Esophagus squamous epithelium (tissue), 5 donors: ENCODE results near the gene ATP5F1A. TPM values are rescaled to one million over a fixed set of nuclear protein-coding genes. Genes with fewer than 3 reads are reported as not detected.
A peak's percentile ranks its signal among the peaks of the same experiment; 100 is the strongest.
"Not testable (repeated sequence)": the region's sequence is repeated elsewhere in the genome, so short reads cannot be mapped to it uniquely, and the experiment has no call there.

ENCODE experiments used
- DNase-seq: peaks from one replicate; lab custom pipeline; 2025; lab: John Stamatoyannopoulos, UW
- H3K27ac ChIP-seq, 4 donors: fragments of 200-600 bp; sonication (generic); one replicate each; pipeline ENCODE4 v1.5.1; 2016 to 2019; ENCODE audit warnings: mild to moderate bottlenecking in 1 of 4
- H3K27me3 ChIP-seq, 4 donors: fragments of 200-600 bp; sonication (generic); 1 replicate in 3 of 4; 2 replicates in 1 of 4; pipeline versions ENCODE4 v1.5.1 to v1.6.0; 2017 to 2021; ENCODE audit warnings: antibody characterized with exemption in 1 of 4
- H3K36me3 ChIP-seq, 3 donors: fragments of 200-600 bp; sonication (generic); one replicate each; pipeline ENCODE4 v1.5.1; 2016 to 2019
- H3K4me1 ChIP-seq, 3 donors: fragments of 200-600 bp; sonication (generic); one replicate each; pipeline ENCODE4 v1.5.1; 2017 to 2019
- H3K4me3 ChIP-seq, 4 donors: fragments of 200-600 bp; sonication (generic); 1 replicate in 3 of 4; 2 replicates in 1 of 4; pipeline ENCODE4 v1.5.1; 2016 to 2019; ENCODE audit warnings: mild to moderate bottlenecking in 2 of 4, moderate library complexity in 1 of 4
- H3K9me3 ChIP-seq, 3 donors: fragments of 200-600 bp; sonication (generic); one replicate each; pipeline ENCODE4 v1.5.1; 2016 to 2019
- POLR2A ChIP-seq, 4 donors: fragments of 450-650 bp; IDR thresholded peaks; one replicate each; pipeline ENCODE4 v1.6.1; 2017; ENCODE audit warnings: antibody characterized with exemption in 4 of 4, mild to moderate bottlenecking in 4 of 4, moderate library complexity in 3 of 4
- WGBS, 2 donors: methylation state at CpG; one replicate each; pipeline ENCODE4 v1.1.5; 2018; 5-methylcytosine and 5-hydroxymethylcytosine counted together
- intact Hi-C: fragments of 100-400 bp; cut with DNase I; formaldehyde crosslinking; loops from one replicate; pipeline ENCODE4 v1.15.0; 2022
- total RNA-seq, 4 donors: library from RNA; depleted of rRNA; stranded (reverse); fragments of >200 nt; gene quantifications; one replicate each; pipeline ENCODE4 v1.1.0, GENCODE V29; 2016
- TF ChIP-seq, protein P1 (sequence below), 6 experiments: fragments of 450-650 bp in 4 of 6; fragments of 200-600 bp in 2 of 6; sonication (generic) in 2 of 6; IDR thresholded peaks; one replicate each; pipeline ENCODE4 v1.5.1; 2016 to 2019; ENCODE audit warnings: antibody characterized with exemption in 6 of 6, mild to moderate bottlenecking in 4 of 6, moderate library complexity in 4 of 6
- donor health status: DM: yes; HTN: yes; CAD: no.

The ATP5F1A gene
- total RNA-seq, 4 donors from 2014 or later, result 404 to 773 (median 503) TPM

DNA sequence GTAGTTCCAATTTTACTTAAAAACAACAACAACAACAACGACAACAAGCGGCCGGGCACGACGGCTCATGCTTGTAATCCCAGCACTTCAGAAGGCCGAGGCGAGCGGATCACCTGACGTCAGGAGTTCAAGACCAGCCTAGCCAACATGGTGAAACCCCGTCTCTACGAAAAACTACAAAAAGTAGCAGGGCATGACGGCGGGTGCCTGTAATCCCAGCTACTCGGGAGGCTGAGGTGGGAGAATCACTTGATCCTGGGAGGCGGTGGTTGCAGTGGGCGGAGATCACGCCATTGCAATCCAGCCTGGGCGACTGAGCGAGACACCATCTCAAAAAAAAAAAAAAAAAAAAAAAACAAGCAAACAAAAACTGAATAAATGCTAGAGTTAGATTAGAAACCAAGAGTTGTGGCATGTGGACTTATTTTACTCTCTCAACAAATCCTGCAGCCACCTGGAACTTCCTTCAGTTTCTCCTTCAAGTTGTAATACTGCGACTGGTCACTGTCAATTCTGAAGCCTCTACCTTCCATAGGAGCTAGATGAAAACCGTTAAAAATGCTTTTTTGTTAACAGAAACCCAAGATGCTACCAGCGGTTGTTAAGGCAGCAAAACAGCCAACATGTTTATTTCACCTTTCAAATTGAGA lies 1.3 kb downstream of the ATP5F1A start:
- H3K27ac ChIP-seq, result peak overlapping the region; percentile 90 to 95 (median 93)
- TF ChIP-seq, protein P1, sequence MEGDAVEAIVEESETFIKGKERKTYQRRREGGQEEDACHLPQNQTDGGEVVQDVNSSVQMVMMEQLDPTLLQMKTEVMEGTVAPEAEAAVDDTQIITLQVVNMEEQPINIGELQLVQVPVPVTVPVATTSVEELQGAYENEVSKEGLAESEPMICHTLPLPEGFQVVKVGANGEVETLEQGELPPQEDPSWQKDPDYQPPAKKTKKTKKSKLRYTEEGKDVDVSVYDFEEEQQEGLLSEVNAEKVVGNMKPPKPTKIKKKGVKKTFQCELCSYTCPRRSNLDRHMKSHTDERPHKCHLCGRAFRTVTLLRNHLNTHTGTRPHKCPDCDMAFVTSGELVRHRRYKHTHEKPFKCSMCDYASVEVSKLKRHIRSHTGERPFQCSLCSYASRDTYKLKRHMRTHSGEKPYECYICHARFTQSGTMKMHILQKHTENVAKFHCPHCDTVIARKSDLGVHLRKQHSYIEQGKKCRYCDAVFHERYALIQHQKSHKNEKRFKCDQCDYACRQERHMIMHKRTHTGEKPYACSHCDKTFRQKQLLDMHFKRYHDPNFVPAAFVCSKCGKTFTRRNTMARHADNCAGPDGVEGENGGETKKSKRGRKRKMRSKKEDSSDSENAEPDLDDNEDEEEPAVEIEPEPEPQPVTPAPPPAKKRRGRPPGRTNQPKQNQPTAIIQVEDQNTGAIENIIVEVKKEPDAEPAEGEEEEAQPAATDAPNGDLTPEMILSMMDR (IDR thresholded peaks at IDR 0.05), result no peak
- no peak for TF ChIP-seq POLR2A (IDR thresholded peaks at IDR 0.05)
- peaks cover 16 to 56% (median 18%) of the 10 kb centered on the region in 3 donors for H3K4me1 ChIP-seq
- DNase-seq, result no peak
- H3K4me3 ChIP-seq, result peak overlapping the region; percentile 67 to 96 (median 92)
- H3K36me3 ChIP-seq, result peaks cover 4 to 37% (median 13%) of the 10 kb centered on the region in 3 donors
- intact Hi-C loops, result no loop called here
- 19 to 25% methylated on average over 21 to 22 of the region's 22 CpGs for WGBS, 2 donors
- H3K27me3 ChIP-seq, result no peaks in the 10 kb centered on the region
- H3K9me3 ChIP-seq, result no peaks in the 10 kb centered on the region

DNA sequence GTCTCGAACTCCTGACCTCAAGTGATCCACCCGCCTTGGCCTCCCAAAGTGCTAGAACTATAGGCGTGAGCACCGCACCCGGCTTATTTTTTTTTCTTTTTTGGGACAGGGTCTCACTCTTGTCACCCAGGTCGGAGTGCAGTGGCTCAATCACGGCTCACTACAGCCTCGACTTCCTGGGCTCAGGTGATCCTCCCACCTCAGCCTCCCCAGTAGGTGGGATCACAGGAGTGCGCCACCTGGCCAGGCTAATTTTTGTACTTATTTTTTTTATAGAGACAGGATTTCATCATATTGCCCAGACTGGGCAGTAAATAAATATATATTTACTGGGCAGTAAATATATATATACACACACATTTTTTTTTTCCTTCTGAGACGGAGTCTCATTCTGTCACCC lies 2.6 kb downstream of the ATP5F1A start:
- 93% methylated on average over 10 of the region's 10 CpGs for WGBS, 2 donors
- intact Hi-C loops, result no loop called here
- Histone ChIP-seq H3K27ac (no peak overlapping the region), H3K36me3 (peaks cover 15 to 49% (median 20%) of the 10 kb centered on the region in 3 donors), H3K4me3 (peak overlapping the region in 1 of 4 donors; percentile 14), H3K9me3 (no peaks in the 10 kb centered on the region), H3K27me3 (no peaks in the 10 kb centered on the region), H3K4me1 (peaks cover 16 to 60% (median 18%) of the 10 kb centered on the region in 3 donors)
- TF ChIP-seq, protein P1 (IDR thresholded peaks at IDR 0.05), result no peak
- TF ChIP-seq POLR2A (IDR thresholded peaks at IDR 0.05), result no peak
- DNase-seq, result no peak

DNA sequence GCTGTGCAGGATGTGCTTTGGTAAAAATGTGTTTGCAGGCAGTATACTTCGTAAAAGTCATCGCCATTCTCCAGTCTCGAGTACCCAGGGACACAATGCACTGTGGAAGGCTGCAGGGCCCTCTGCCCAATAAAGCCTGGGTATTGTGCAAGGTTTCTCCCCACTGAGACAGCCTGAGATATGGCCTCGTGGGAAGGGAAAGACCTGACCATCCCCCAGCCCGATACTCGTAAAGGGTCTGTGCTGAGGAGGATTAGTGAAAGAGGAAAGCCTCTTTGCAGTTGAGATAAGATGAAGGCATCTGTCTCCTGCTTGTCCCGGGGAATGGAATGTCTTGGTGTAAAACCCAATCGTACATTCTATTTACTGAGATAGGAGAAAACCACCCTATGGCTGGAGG lies 9.6 kb downstream of the ATP5F1A start:
- DNase-seq, intact Hi-C loops, H3K9me3 ChIP-seq, H3K27ac ChIP-seq, H3K4me3 ChIP-seq, H3K27me3 ChIP-seq: not testable (repeated sequence)
- Histone ChIP-seq H3K4me1 (peaks cover 0 to 29% (median 0%) of the 10 kb centered on the region in 3 donors), H3K36me3 (peaks cover 46 to 100% (median 69%) of the 10 kb centered on the region in 3 donors)
- WGBS, 2 donors, result 47 to 80% methylated on average over 7 to 8 of the region's 8 CpGs

DNA sequence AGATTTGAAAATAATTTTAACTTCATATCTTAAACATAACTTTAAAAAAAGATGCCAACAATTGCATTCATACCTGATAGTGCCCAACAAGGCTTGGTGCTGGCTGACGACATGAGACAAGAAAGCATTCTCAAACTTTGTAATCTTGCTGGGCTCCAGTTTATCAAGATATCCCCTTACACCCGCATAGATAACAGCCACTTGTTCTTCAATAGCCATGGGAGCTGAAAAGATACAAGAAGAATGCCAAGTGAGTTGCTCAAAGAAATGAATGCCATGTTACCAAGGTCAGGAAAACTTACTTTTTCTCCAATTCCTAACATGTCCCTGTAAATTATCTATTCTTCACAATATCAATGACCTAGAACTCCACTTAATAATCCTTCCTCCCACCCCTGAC lies 13.7 kb downstream of the ATP5F1A start:
- DNase-seq, result no peak
- H3K36me3 ChIP-seq, result peaks cover 41 to 100% (median 64%) of the 10 kb centered on the region in 3 donors
- WGBS, 2 donors, result 85 to 96% methylated on average over 2 of the region's 2 CpGs
- H3K27ac ChIP-seq, result no peak overlapping the region
- intact Hi-C loops, result no loop called here
- H3K27me3 ChIP-seq, result no peaks in the 10 kb centered on the region
- no peaks in the 10 kb centered on the region for H3K9me3 ChIP-seq
- H3K4me3 ChIP-seq, result no peak overlapping the region
- TF ChIP-seq POLR2A (IDR thresholded peaks at IDR 0.05), result no peak
- TF ChIP-seq, protein P1 (IDR thresholded peaks at IDR 0.05), result no peak
- peaks cover 0 to 14% (median 0%) of the 10 kb centered on the region in 3 donors for H3K4me1 ChIP-seq

DNA sequence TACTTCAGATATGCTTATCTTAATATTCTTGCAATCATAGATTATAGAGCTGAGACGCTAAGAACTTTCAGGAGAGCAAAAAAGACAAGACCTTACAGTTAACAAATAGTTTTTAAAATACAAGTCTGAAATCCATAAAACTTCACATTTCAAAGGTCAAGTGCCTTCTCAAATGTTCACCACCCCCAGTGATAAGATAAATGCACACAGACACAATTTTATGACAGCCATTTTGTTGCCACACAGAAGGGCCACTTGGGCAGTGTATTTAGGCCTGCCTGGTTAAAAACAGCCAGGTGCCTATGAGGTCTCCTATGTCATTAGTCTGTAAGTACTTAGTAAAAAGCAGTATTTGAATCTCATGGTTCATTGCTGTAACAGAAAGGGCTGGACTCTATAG lies 17.9 kb downstream of the ATP5F1A start:
- Histone ChIP-seq H3K36me3 (peaks cover 11 to 80% (median 26%) of the 10 kb centered on the region in 3 donors), H3K27ac (no peak overlapping the region), H3K27me3 (no peaks in the 10 kb centered on the region), H3K4me1 (no peaks in the 10 kb centered on the region), H3K4me3 (no peak overlapping the region), H3K9me3 (no peaks in the 10 kb centered on the region)
- intact Hi-C loops, result no loop called here
- TF ChIP-seq POLR2A (IDR thresholded peaks at IDR 0.05), result no peak
- TF ChIP-seq, protein P1 (IDR thresholded peaks at IDR 0.05), result no peak
- WGBS, 2 donors, result 92 to 100% methylated on average over 1 of the region's 1 CpG
- DNase-seq, result no peak
